Measurements from ENCODE around the gene KCNJ1.

Gene KCNJ1

DNA sequence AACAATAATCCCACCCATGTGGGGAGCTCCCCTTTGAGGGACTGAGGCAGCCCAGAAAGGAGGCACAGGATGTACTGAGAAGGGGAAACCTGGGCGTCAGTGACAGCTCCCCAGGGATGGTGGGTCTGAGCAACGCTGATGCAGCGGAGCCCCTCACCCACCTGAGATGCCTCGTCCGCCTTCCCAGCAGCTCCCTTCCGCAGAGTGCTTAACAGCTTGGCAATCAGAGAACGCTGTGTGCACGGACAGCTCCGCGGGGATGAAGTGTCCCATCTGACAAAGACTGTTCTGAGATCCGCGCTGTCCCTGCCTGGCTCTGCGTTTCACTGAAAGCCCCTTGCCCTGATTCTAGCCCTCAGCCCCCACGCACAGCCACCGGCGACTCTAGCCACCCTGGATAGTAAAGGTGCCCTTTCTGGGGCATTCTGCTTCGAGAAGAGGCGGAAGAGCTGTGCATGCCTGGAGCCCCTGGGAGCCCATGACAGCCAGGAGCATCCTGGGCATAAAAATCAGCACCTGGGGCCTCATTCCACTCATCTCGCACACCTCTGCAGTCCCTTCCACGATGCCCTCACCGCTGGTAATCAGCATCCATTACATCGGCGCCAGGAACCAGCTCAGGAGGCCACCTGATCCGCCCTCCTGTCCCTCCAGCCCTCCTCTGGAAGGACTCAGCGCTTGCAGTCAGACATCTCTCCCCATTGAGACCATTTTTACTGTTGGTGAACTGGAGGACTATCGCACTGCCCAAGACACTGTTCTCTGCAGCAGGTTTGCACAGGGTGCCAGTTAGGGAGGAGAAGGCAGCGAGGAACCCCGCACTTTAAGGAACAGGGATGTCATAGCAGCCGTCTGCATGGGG lies 34.8 kb upstream of the KCNJ1 start:
- no peak for DNase-seq

DNA sequence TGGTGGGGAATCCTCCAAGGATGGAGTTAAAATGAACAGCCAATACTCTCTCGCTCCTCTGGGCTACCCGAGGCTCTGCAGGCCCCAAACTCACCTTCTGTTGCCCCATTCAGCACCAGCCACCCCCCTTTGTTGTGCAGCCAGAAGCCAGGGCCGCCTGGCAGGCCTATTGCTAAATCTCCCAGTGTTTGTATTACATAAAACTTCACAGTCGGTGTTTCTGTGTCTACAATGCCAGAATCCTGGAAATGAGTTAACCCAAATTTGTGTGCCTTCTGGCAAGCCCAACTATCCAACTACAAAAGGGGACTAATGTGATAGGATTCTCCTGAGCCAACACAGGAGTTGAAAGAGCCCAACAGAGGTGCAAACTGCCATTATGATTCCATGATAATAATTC lies 33.4 kb upstream of the KCNJ1 start:
- no peak for DNase-seq

DNA sequence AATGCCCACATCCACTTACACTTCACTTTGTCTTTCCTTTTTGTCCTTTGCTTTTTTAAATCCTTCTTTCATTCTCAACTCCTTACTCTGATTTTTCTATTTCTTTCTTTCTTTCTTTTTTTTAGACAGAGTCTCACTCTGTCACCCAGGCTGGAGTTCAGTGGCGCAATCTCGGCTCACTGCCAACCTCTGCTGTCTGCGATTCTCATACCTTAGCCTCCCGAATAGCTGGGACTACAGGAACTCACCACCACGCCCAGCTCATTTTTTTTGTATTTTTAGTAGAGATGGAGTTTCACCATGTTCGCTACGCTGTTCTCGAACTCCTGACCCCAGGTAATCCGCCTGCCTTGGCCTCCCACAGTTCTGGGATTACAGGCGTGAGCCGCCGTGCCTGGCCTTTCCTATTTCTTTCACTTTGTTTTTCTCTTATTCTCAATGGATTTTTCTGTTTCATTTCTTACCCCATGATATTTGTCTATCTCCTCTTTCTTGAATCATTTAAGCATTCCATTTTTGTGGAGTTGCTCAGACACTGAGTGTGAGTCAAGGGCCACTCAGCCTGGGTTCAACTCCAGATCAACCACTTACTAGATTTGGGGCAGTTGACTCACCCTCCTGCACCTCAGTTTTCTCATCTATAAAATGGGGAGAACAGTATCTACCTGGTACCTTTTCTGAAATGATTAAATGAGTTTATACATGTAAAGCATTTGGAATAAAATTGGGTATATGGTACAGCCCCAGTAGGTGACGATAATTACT lies 31.7 kb upstream of the KCNJ1 start:
- DNase-seq: no peak

DNA sequence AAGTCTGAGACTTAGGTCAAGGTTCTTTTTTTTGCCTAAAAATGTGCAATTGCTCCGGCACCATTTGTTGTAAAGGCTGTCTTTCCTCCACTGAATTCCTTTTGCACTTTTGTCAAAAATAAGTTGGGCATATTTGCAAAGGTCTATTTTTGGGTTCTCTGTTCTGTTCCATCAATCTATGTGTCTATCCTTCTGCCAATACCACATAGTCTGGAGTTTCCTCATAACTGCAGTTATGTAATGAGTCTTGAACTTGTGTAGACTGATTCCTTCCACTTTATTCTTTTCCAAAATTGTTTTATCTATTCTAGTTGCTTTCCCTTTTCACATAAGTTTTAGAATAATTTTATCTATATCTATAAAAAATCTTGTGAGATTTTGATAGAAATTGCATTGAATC lies 30.7 kb upstream of the KCNJ1 start:
- DNase-seq: no peak

DNA sequence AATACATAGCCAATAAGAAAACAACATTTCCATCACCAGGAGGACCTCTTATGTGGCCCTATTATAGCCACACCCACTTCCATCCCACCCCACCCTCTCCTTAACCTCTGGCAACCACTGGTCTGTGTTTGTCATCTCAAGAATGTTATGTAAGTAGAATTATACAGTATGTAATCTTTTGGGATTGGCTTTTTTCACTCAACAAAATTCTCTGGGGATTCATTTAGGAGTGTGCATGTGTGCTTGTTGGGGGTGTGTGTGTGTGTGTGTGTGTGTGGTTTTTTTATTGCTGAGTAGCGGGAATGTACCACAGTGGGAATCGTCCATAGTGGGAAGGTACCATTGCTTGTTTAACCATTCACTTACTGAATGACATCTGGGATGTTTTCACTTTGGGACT lies 29.3 kb upstream of the KCNJ1 start:
- no peak for DNase-seq

DNA sequence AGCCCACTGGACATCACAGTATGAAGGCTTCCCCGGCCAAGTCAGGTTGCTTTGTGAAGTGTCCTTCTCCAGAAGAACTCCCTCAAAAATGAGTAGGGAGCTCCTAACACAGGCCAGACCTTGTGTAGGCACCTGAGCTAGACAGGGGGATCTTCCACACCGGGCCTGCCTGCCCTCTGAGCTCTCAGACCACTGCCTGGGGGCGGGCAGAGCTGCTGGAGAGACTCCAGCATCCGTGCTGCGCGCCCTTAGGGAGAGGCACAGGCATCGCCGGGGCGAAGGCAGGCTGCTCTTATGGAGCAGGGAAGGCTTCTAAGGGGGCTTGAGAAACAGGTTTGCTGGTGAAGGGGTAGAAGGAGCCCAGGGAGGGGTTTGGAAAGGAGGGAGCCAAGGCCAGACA lies 28.4 kb upstream of the KCNJ1 start:
- DNase-seq: no peak

DNA sequence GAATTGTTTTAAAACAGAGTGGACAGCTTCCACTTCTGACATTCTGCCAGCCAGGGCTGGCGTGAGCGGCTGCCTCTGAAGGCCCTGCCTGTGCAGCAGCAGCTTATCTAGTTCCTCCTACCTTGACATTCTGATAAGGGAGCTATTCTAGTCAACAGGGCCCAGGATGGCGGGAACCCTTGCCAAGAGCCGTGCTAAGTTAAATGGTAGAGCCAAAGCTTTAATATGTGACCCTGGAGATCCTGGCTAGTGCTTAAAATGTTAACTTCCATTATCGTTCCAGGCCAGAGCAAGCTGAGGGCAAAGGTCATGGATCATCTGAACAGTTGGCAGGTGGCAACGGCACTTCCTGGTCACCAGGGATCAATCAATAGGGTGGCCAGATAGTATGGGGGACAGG lies 27.6 kb upstream of the KCNJ1 start:
- no peak for DNase-seq

DNA sequence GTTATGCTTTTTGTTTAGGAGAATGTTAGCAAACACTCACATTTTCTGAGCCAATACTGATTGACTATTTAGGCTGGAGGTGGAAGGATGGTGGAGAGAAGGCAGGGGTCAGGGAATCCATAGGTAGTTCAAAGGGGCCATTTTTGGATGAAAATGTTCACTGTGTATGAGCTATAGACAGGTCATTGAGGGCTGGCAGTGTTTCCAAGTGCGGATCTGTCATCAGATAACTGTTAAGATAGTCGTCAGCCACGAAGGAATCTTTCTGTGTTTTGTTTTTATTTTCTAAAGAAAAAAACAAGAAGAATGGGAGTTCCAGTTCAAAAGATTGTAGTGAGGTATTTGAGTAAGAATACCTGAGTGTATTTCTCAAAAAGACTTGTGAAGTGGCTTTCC lies 27.2 kb upstream of the KCNJ1 start:
- DNase-seq: no peak

DNA sequence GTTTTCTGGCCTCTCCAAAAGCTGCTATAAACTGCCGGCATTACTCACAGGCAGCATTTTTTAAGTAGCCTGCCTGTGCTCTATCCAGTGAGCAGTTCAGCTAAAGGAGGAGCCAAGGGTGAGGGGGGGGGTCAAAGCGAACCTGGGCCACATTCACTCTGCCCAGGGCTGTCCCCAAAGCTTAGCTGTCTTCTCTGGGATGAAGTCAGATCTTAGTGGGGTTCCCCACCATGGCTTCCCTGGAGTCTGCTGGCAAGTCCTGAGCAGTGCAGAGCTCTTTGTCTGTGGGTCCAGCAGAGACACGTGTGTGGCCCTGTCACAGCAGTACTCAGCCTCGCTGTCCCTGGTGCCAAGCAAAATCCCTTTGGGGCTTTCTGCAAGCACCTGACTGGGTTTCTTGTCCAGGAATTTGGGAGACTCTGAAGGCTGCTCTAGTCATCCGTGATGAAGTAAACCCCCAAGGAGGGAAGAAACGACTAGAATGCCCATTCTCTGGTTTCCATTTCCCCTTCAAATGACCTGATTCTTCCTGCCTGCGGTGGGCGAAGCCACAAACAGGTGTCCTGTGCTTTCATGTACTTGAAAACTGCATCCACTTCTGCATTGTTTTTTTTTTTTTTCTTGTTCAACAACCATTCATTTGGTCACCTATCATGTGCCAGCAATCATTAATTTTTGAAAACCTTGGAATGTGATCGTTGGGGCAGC lies 26.6 kb upstream of the KCNJ1 start:
- no peak for DNase-seq

DNA sequence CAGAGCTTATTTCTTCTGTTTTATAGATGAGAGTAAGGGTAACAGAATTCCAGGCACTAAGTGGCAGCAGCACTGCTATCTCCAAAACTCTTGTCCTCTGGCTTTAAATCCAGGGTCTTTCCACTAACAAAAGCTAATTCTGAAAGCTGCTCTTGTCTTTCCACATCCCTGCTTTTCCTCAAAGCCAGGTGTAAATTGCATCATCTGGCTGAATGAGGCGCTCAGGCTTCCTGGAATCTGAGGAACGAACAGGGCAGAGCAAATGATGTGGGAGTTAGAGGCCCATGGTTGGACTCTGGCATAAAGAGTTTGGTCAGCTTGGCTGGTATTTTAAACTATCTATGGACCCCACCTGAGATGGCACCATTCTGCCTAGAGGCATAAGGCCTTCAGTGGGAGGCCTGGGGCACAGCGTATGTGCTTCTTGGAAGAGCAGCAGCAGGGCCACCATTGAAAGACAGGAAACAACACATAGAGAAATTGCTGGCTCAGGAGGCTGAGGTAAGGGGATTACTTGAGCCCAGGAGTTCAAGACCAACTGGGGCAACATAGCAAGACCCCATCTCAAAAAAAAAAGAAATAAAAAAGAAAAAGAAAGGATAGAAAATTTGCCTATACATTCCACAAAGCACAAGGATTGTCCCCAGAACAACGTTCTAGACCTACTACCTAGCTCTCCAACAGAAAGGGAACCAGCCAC lies 25.9 kb upstream of the KCNJ1 start:
- no peak for DNase-seq

DNA sequence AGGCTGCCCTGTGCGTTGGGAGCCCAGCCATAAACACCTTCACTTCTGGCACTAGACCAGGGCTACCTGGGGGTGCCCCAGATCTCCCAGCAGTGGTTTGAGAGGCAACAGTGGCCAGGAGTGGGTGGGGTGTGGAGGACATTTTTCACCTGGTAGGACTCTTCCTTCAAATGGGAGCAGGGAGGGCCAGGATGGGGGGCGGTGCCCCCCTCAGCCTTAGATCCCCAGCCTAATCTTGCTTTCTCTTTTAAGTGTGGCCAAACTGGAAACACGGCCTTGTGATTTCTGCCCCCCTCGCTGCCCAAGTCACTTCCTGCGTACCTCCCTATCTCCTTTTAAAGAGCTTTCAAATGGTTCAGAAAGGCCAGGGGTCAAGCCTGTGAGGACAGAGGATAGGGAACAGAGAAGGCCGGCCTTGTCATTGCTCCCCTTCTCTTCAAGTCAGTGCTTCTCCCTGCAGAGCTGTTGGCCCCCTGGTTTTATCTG lies 24.9 kb upstream of the KCNJ1 start:
- no peak for DNase-seq

DNA sequence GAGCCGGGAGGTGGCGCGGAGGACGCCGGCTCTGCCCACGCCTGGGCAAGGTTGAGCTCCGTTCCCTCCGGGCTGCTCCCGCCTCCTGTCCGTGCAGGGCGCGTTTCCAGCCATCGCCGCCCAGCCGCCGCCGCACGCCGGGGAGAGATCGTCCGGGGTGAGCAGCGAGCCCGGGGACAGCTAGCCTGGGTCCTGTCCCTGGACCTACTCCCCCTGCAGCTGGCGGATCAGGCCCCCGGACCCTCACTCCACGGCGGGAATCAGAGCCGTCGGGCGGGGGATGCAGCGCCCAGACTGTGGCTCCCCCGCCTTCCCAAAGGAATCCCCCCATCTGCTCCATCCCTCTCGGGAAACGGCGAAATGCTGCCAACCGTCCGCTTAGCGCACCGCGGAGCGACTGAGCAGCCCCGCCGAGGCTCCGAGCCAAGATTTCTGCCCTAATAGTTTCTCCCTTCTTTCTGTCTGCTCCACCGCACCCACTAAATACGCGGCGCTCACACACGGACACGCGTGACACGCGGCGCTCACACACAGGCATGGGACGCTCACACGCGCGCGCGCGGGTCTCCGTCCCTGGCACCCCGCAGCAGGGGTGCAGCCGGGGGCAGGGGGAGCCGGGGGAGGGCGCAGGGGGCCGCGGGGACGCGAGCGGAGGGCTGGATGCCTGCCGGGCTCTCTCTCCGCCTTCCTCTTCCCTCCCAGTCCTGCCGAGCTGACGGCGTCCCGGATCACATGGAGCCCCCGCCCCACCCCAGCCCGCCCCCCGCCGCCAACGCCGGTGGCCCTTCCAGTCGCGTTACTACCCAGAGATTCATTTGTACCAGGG lies 23.7 kb upstream of the KCNJ1 start, which contains the start of gene KCNJ5:
Gene KCNJ5 (plus strand): TSS at position 814 of the 826 bp plus-strand sequence. CDS start 19,918 bp downstream, outside the sequence.
- no peak for DNase-seq

DNA sequence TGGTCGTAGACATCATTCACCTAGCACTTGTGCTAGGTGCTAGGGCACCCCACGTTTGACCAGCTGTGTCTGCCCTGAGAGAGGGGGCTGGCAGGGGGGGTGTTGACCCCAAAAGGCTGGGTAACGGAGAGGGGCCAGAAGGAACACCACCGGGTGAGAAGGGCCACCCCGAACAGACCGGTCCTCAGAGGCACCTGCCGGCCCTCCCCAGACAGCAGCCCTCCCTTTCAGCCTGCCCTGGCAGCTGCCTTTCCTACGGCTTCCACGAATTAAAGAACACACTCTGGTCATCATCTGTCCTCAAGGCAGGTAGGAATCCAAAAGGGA lies 23.1 kb upstream of the KCNJ1 start:
- no peak for DNase-seq

DNA sequence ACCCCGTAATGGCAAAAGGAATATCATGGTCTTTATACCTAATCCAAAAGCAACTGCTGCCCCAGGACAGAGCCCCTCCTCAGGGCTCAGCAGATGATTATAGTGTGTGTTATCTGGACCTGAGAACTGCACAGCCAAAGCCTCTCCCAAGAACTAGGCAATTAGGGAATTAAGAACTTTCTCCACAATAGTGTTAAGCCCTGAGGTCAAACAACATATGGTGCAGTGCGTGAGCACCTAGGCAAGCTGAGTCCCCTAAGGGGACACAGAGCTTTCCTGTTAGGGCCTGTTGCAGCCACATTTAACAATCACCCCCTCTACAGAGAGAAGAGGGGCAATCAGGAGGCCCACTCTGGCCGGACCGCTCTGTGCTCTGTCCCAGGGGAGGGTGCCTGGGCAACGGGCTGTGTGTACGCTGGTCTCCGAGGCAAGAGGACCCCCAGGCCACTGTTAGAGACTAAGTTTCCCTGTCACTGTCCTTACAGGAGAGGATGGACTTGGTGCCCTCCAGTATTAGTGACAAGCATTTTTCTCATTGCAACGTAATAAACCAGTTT lies 22.6 kb upstream of the KCNJ1 start:
- DNase-seq: no peak

DNA sequence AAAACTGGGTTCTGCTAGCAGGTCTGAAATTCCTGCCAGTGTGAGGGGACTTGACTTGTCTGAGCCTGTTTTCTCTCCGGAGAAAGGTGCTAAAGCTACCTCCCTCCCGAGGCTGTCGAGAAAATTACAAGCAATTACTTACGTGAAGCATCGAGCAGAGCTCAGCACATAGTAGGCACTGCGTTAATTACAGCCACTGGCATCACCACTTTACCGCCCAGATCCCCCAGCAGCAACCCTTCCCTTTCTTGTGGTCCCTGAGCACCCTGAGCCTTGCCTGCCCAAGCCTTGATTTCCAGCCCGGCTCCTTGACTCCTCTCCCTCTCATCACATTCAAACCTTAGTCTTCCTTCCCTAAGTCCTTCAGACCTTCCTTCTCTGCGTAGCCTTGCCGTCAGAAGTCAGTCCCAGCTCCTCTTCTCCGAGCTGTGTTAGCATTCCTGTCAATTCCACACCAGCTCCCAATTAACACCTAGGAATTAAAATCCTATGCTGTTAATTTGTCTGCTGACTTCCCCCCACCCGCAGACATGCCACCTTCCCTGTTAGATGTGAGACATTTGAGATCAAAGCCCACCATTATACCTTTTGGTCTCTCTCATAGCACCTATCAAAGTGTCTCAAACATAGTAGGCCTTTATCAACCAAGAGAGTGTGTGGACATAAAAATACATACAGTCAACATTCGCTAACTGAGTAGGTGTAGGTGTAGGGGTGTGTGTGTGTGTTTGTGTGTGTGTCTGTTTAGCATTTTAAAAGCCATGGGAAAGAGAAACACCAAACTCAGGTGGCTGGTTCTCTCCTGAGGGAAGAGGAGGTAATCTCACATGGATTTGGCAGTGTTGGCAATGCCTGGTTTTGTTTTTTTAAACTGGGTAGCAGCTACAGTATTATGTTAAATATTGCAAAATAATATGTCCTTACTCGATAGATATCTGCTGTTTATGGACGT lies 21.2 kb upstream of the KCNJ1 start:
- no peak for DNase-seq

DNA sequence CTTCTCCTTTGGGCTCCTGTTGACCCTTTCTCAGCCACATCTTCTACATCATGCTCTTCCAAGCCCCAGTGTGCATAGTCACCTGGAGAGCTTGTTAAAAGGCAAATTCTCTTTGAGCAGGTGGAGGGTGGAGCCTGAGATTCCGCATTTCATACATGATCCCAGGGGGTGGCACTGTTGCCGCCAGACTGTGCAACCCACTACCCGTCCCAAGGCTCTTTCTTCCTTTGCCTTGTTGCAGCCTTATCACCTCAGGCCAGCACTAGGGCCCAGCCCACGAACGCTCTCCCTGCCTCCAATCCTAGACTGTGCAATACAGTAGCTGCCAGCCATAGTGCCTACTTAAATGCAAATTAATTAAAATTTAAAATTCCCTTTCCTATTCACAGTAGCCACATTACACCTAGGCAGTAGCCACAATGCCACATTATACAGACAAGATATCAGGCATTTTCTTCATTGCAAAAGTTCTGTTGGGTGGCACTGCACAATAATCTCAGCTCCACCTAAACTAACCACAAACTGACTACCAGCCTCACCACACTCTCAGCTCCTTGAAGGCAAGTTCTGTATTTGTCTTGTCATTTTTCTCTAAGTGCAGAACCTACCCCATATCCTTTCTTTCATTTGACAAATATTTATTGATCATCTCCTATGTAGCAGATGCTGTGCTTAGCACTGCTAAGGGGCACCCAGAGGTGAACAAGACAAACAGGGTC lies 19.5 kb upstream of the KCNJ1 start:
- no peak for DNase-seq

DNA sequence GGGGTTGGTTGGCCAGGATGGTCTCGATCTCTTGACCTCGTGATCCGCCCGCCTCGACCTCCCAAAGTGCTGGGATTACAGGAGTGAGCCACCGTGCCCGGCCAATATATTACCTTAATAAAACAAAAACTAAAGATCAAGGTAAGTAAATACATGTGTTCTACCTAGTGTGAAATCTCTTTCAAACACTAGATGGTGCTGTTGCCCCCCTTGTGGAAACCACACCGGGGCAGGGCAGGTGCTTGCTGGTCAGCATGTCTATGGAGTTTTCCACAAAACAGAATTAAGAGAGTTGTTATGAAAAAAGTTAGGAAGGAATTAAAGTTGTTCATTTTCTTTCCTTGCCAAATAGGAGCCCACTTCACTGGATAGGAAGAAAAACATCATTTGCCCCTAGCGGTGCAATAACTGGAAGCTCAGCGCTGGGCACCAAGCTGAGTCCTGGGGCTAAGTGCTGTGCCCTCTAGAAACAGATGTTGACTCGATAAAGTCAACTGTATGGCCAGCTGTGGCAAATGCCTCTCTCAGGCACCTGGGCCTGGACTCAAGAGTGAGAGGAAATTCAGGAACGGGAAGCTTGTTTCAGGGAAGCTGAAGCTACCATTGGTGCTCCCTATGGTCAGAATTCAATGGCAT lies 17.7 kb upstream of the KCNJ1 start:
- no peak for DNase-seq

DNA sequence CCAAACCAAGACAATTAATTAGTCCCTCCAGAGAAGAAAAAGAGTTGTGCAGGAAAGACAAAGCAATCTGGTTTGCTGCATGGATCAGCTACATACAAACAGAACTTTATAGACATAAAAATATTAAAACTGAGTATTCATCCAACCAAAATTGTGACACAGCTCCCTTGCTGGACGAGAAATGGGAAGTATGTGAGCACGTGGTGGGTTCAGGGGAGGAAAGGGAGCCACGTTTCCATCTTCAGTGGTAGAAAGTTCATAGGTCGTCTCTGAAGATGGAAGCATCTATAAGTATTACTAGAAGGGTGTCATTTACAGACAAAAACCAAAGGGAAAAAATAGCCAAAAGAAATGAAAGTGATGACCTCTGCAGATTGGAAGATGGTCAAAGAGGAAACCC lies 17.0 kb upstream of the KCNJ1 start:
- DNase-seq: no peak

DNA sequence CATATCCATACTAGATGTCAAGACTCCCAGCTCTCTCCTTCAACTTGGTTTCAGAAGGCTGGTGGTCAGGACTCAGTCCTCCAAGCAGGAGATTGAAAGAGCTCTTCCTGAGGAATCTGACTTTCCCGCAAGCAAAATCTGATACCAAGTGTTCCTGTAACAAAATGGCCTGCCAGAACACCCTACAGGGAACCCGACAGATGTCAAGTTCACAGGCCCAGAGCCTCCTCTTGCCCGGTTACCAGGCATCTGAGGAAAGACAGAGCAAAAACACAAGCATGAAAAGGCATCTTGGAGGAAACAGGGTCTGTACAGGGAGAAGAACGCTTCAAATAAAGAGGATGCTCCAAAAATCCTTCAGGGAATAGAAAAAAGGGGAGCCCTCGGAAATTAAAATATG lies 15.4 kb upstream of the KCNJ1 start:
- no peak for DNase-seq
